ENCODE measurements around the gene PRDX2.

Gene PRDX2

GRCh38 chr19:12750851-12751250 is 50.7 kb downstream of the PRDX2 start (continued):
- TF ChIP-seq, protein P1, sequence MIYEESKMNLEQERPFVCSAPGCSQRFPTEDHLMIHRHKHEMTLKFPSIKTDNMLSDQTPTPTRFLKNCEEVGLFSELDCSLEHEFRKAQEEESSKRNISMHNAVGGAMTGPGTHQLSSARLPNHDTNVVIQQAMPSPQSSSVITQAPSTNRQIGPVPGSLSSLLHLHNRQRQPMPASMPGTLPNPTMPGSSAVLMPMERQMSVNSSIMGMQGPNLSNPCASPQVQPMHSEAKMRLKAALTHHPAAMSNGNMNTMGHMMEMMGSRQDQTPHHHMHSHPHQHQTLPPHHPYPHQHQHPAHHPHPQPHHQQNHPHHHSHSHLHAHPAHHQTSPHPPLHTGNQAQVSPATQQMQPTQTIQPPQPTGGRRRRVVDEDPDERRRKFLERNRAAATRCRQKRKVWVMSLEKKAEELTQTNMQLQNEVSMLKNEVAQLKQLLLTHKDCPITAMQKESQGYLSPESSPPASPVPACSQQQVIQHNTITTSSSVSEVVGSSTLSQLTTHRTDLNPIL (CRISPR knock-in tag; IDR thresholded peaks at IDR 0.05; ENCODE audit: low read depth) = no peak

- TF ChIP-seq ZNF8 (CRISPR knock-in tag; IDR thresholded peaks at IDR 0.05) = no peak
- TF ChIP-seq GLIS3 (CRISPR knock-in tag; IDR thresholded peaks at IDR 0.05) = no peak
- TF ChIP-seq ARNTL (CRISPR knock-in tag; IDR thresholded peaks at IDR 0.05; ENCODE audit: borderline replicate concordance, low read depth) = no peak
- TF ChIP-seq, protein P2, sequence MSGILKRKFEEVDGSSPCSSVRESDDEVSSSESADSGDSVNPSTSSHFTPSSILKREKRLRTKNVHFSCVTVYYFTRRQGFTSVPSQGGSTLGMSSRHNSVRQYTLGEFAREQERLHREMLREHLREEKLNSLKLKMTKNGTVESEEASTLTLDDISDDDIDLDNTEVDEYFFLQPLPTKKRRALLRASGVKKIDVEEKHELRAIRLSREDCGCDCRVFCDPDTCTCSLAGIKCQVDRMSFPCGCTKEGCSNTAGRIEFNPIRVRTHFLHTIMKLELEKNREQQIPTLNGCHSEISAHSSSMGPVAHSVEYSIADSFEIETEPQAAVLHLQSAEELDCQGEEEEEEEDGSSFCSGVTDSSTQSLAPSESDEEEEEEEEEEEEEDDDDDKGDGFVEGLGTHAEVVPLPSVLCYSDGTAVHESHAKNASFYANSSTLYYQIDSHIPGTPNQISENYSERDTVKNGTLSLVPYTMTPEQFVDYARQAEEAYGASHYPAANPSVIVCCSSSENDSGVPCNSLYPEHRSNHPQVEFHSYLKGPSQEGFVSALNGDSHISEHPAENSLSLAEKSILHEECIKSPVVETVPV (CRISPR knock-in tag; IDR thresholded peaks at IDR 0.05) = no peak
- no peak for TF ChIP-seq ESRRG (CRISPR knock-in tag; IDR thresholded peaks at IDR 0.05)
- no peak for TF ChIP-seq TCF4 (CRISPR knock-in tag; IDR thresholded peaks at IDR 0.05; ENCODE audit: borderline replicate concordance)
- no peak for TF ChIP-seq SNAI2 (CRISPR knock-in tag; IDR thresholded peaks at IDR 0.05)
- no peak for TF ChIP-seq RARB (CRISPR knock-in tag; IDR thresholded peaks at IDR 0.05)
- TF ChIP-seq CSDC2 (CRISPR knock-in tag; IDR thresholded peaks at IDR 0.05) = no peak
- TF ChIP-seq TSHZ2 (CRISPR knock-in tag; IDR thresholded peaks at IDR 0.05) = no peak
- TF ChIP-seq, protein P3, sequence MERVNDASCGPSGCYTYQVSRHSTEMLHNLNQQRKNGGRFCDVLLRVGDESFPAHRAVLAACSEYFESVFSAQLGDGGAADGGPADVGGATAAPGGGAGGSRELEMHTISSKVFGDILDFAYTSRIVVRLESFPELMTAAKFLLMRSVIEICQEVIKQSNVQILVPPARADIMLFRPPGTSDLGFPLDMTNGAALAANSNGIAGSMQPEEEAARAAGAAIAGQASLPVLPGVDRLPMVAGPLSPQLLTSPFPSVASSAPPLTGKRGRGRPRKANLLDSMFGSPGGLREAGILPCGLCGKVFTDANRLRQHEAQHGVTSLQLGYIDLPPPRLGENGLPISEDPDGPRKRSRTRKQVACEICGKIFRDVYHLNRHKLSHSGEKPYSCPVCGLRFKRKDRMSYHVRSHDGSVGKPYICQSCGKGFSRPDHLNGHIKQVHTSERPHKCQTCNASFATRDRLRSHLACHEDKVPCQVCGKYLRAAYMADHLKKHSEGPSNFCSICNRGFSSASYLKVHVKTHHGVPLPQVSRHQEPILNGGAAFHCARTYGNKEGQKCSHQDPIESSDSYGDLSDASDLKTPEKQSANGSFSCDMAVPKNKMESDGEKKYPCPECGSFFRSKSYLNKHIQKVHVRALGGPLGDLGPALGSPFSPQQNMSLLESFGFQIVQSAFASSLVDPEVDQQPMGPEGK (CRISPR knock-in tag; IDR thresholded peaks at IDR 0.05; ENCODE audit: borderline replicate concordance) = no peak
- TF ChIP-seq ZNF565 (CRISPR knock-in tag; conservative IDR thresholded peaks at IDR 0.05; ENCODE audit: low read depth) = no peak
- ATAC-seq = peak; percentile 58
Measured at GRCh38 chr19:12749938-12750521, 51.6 kb downstream of the PRDX2 start.

DNA sequence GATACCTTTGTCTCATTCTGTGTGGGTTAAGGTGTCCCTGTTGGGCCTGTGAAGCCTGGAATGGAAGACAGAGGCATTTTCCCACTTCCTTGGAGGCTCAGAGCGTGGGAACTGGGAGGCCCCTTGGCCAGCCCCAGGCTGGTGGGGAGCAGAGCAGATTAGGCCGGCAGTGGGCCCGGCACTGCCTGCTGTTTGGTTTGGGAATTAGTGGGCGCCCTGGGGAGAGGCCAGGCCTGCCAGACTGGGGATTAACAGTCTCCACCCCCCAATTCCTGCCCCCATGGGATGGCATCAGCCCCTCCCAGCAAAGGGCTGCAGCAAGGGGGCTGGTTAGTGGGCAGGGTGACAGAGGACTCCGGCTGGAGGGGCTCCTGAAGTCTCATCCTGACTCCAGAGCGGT is 53.1 kb downstream of the PRDX2 start:
- no peak for TF ChIP-seq GLIS3 (CRISPR knock-in tag; IDR thresholded peaks at IDR 0.05)
- no peak for TF ChIP-seq ZNF8 (CRISPR knock-in tag; IDR thresholded peaks at IDR 0.05)
- TF ChIP-seq ZC3H10 (CRISPR knock-in tag; IDR thresholded peaks at IDR 0.05) = no peak
- TF ChIP-seq BACH2 (CRISPR knock-in tag; IDR thresholded peaks at IDR 0.05; ENCODE audit: borderline replicate concordance) = no peak
- no peak for TF ChIP-seq OSR1 (CRISPR knock-in tag; IDR thresholded peaks at IDR 0.05)
- no peak for TF ChIP-seq POU6F1 (CRISPR knock-in tag; IDR thresholded peaks at IDR 0.05; ENCODE audit: borderline replicate concordance, low read depth)
- no peak for TF ChIP-seq ARNTL (CRISPR knock-in tag; IDR thresholded peaks at IDR 0.05; ENCODE audit: borderline replicate concordance, low read depth)
- TF ChIP-seq SNAI2 (CRISPR knock-in tag; IDR thresholded peaks at IDR 0.05) = no peak
- TF ChIP-seq TSHZ2 (CRISPR knock-in tag; IDR thresholded peaks at IDR 0.05) = no peak
- no peak for TF ChIP-seq PPARA (CRISPR knock-in tag; IDR thresholded peaks at IDR 0.05; ENCODE audit: borderline replicate concordance)
- TF ChIP-seq ZFP30 (CRISPR knock-in tag; IDR thresholded peaks at IDR 0.05) = no peak
- TF ChIP-seq, protein P2 (CRISPR knock-in tag; IDR thresholded peaks at IDR 0.05) = no peak
- no peak for TF ChIP-seq TOX (CRISPR knock-in tag; IDR thresholded peaks at IDR 0.05; ENCODE audit: borderline replicate concordance)
- TF ChIP-seq ZFP3 (CRISPR knock-in tag; IDR thresholded peaks at IDR 0.05) = no peak
- no peak for TF ChIP-seq TCF4 (CRISPR knock-in tag; IDR thresholded peaks at IDR 0.05; ENCODE audit: borderline replicate concordance)
- TF ChIP-seq RARB (CRISPR knock-in tag; IDR thresholded peaks at IDR 0.05) = no peak
- TF ChIP-seq ESRRG (CRISPR knock-in tag; IDR thresholded peaks at IDR 0.05) = no peak
- TF ChIP-seq, protein P1 (CRISPR knock-in tag; IDR thresholded peaks at IDR 0.05; ENCODE audit: low read depth) = no peak
- ATAC-seq = no peak

All from SK-N-SH treated with all-trans-retinoic acid at 6 μM for 48 hours (cell line).